GM13976 (cell line): ENCODE results near the gene LRFN4.
"Not testable (repeated sequence)": the region's sequence is repeated elsewhere in the genome, so short reads cannot be mapped to it uniquely, and the experiment has no call there.

Source experiments
- DNase-seq: peaks from one replicate; pipeline ENCODE4 v3.0.0; 2012; ENCODE audit warnings: low spot score
- CTCF ChIP-seq: IDR thresholded peaks from 2 replicates; pipeline ENCODE4 v1.5.1; 2012; ENCODE audit warnings: borderline replicate concordance, mild to moderate bottlenecking; ENCODE audit not compliant: insufficient read depth; ENCODE audit errors: extremely low read depth, missing control alignments, control extremely low read depth
- in situ Hi-C: fragments of 300-500 bp; cut with MboI; formaldehyde crosslinking; loops from one replicate; pipeline ENCODE4 v1.12.0; 2022; ENCODE audit warnings: low sequenced_read_pairs, mixed read lengths, inconsistent platforms; ENCODE audit not compliant: unreplicated experiment

The LRFN4 gene

GRCh38 chr11:66820381-66820780 is 36.5 kb upstream of the LRFN4 start:
- no peak for TF ChIP-seq CTCF
- DNase-seq: no peak
- in situ Hi-C loops: no loop called here

GRCh38 chr11:66820901-66821300 is 36.0 kb upstream of the LRFN4 start:
- TF ChIP-seq CTCF: no peak
- no peak for DNase-seq

GRCh38 chr11:66823700-66824099 is 33.2 kb upstream of the LRFN4 start:
- DNase-seq: no peak
- in situ Hi-C loops: no loop called here
- TF ChIP-seq CTCF: no peak

More at GRCh38 chr11:66820901-66821300, 36.0 kb upstream of the LRFN4 start:
- in situ Hi-C loops: no loop called here

GRCh38 chr11:66824573-66824972 is 32.3 kb upstream of the LRFN4 start:
- in situ Hi-C loops, DNase-seq: not testable (repeated sequence)

GRCh38 chr11:66834539-66834845 is 22.4 kb upstream of the LRFN4 start:
- TF ChIP-seq CTCF: no peak
- no peak for DNase-seq
- in situ Hi-C loops: loop anchor here (5.0 kb wide), 1 partner anchor 142 kb away; no protein-coding TSS in a partner anchor

GRCh38 chr11:66834943-66835342 is 21.9 kb upstream of the LRFN4 start:
- in situ Hi-C loops: loop anchor here (5.0 kb wide), 1 partner anchor 143 kb away; no protein-coding TSS in a partner anchor
- no peak for DNase-seq
- no peak for TF ChIP-seq CTCF

GRCh38 chr11:66835768-66836405 is 21.0 kb upstream of the LRFN4 start:
- in situ Hi-C loops: no loop called here
- no peak for DNase-seq
- no peak for TF ChIP-seq CTCF
